Activated naive CD4-positive, alpha-beta T cell treated with anti-CD3 and anti-CD28 coated beads, Interleukin-2, amount 50 U/mL, for 24 hours (primary cell): ENCODE results near the gene CCDC102A.

Experiments used
- H3K27ac Mint-ChIP-seq: one replicate; pipeline ENCODE4 v1.8.0; 2021; ENCODE audit warnings: mild to moderate bottlenecking, mixed read lengths
- H3K27me3 Mint-ChIP-seq: one replicate; pipeline ENCODE4 v1.8.0; 2021; ENCODE audit warnings: mixed read lengths
- H3K36me3 Mint-ChIP-seq: one replicate; pipeline ENCODE4 v1.8.0; 2021; ENCODE audit warnings: mixed read lengths
- H3K4me1 Mint-ChIP-seq: one replicate; pipeline ENCODE4 v1.8.0; 2021; ENCODE audit warnings: mixed read lengths
- H3K4me3 Mint-ChIP-seq: one replicate; pipeline ENCODE4 v1.8.0; 2021; ENCODE audit warnings: mild to moderate bottlenecking, mixed read lengths
- H3K9me3 Mint-ChIP-seq: one replicate; pipeline ENCODE4 v1.8.0; 2021; ENCODE audit warnings: mixed read lengths

Gene CCDC102A

GRCh38 chr16:57533431-57534336 lies 2.7 kb downstream of the CCDC102A start:
- Mint-ChIP-seq H3K4me3 (peak overlapping the region; percentile 27), H3K9me3 (no peaks in the 10 kb centered on the region), H3K27me3 (no peaks in the 10 kb centered on the region), H3K27ac (peak overlapping the region; percentile 20), H3K4me1 (peaks cover 80% of the 10 kb centered on the region), H3K36me3 (no peaks in the 10 kb centered on the region)

- H3K4me1 Mint-ChIP-seq = peaks cover 69% of the 10 kb centered on the region
- no peaks in the 10 kb centered on the region for H3K9me3 Mint-ChIP-seq
- no peak overlapping the region for H3K4me3 Mint-ChIP-seq
- H3K36me3 Mint-ChIP-seq = no peaks in the 10 kb centered on the region
- H3K27me3 Mint-ChIP-seq = no peaks in the 10 kb centered on the region
- H3K27ac Mint-ChIP-seq = peak overlapping the region; percentile 86
Measured at GRCh38 chr16:57532266-57532625, 4.1 kb downstream of the CCDC102A start.

- H3K36me3 Mint-ChIP-seq = no peaks in the 10 kb centered on the region
- peak overlapping the region; percentile 76 for H3K4me3 Mint-ChIP-seq
- no peaks in the 10 kb centered on the region for H3K9me3 Mint-ChIP-seq
- no peaks in the 10 kb centered on the region for H3K27me3 Mint-ChIP-seq
- peaks cover 64% of the 10 kb centered on the region for H3K4me1 Mint-ChIP-seq
- H3K27ac Mint-ChIP-seq = peak overlapping the region; percentile 86
Measured at GRCh38 chr16:57531635-57532265, 4.6 kb downstream of the CCDC102A start.

- no peaks in the 10 kb centered on the region for H3K36me3 Mint-ChIP-seq
- no peaks in the 10 kb centered on the region for H3K9me3 Mint-ChIP-seq
- peak overlapping the region; percentile 86 for H3K27ac Mint-ChIP-seq
- H3K4me1 Mint-ChIP-seq = peaks cover 64% of the 10 kb centered on the region
- H3K27me3 Mint-ChIP-seq = no peaks in the 10 kb centered on the region
- peak overlapping the region; percentile 76 for H3K4me3 Mint-ChIP-seq
Measured at GRCh38 chr16:57531253-57531575, 5.2 kb downstream of the CCDC102A start.

- peak overlapping the region; percentile 76 for H3K4me3 Mint-ChIP-seq
- H3K4me1 Mint-ChIP-seq = peaks cover 63% of the 10 kb centered on the region
- peak overlapping the region; percentile 86 for H3K27ac Mint-ChIP-seq
- no peaks in the 10 kb centered on the region for H3K27me3 Mint-ChIP-seq
- no peaks in the 10 kb centered on the region for H3K36me3 Mint-ChIP-seq
- no peaks in the 10 kb centered on the region for H3K9me3 Mint-ChIP-seq
Measured at GRCh38 chr16:57530522-57531252, 5.7 kb downstream of the CCDC102A start.

GRCh38 chr16:57530104-57530521 lies 6.3 kb downstream of the CCDC102A start:
- H3K36me3 Mint-ChIP-seq = no peaks in the 10 kb centered on the region
- H3K27ac Mint-ChIP-seq = peak overlapping the region; percentile 86
- H3K27me3 Mint-ChIP-seq = no peaks in the 10 kb centered on the region
- H3K4me1 Mint-ChIP-seq = peaks cover 58% of the 10 kb centered on the region
- H3K4me3 Mint-ChIP-seq = peak overlapping the region; percentile 76
- no peaks in the 10 kb centered on the region for H3K9me3 Mint-ChIP-seq

- Mint-ChIP-seq H3K4me1 (peaks cover 52% of the 10 kb centered on the region), H3K27ac (peak overlapping the region; percentile 86), H3K27me3 (no peaks in the 10 kb centered on the region), H3K36me3 (no peaks in the 10 kb centered on the region), H3K4me3 (peak overlapping the region; percentile 76), H3K9me3 (no peaks in the 10 kb centered on the region)
Measured at GRCh38 chr16:57529391-57530103, 6.8 kb downstream of the CCDC102A start.

- Mint-ChIP-seq H3K4me3 (no peak overlapping the region), H3K4me1 (peaks cover 44% of the 10 kb centered on the region), H3K27ac (no peak overlapping the region), H3K9me3 (no peaks in the 10 kb centered on the region), H3K36me3 (no peaks in the 10 kb centered on the region), H3K27me3 (no peaks in the 10 kb centered on the region)
Measured at GRCh38 chr16:57528499-57529390, 7.6 kb downstream of the CCDC102A start.

- Mint-ChIP-seq H3K4me3 (no peak overlapping the region), H3K27ac (no peak overlapping the region), H3K36me3 (no peaks in the 10 kb centered on the region), H3K4me1 (peaks cover 35% of the 10 kb centered on the region), H3K9me3 (no peaks in the 10 kb centered on the region), H3K27me3 (no peaks in the 10 kb centered on the region)
Measured at GRCh38 chr16:57527610-57528360, 8.6 kb downstream of the CCDC102A start.

GRCh38 chr16:57527027-57527426 lies 9.3 kb downstream of the CCDC102A start:
- no peak overlapping the region for H3K27ac Mint-ChIP-seq
- no peaks in the 10 kb centered on the region for H3K36me3 Mint-ChIP-seq
- no peaks in the 10 kb centered on the region for H3K9me3 Mint-ChIP-seq
- H3K4me1 Mint-ChIP-seq = peaks cover 29% of the 10 kb centered on the region
- no peak overlapping the region for H3K4me3 Mint-ChIP-seq
- H3K27me3 Mint-ChIP-seq = no peaks in the 10 kb centered on the region

- Mint-ChIP-seq H3K27me3 (no peaks in the 10 kb centered on the region), H3K36me3 (no peaks in the 10 kb centered on the region), H3K4me3 (no peak overlapping the region), H3K4me1 (peaks cover 24% of the 10 kb centered on the region), H3K27ac (no peak overlapping the region), H3K9me3 (no peaks in the 10 kb centered on the region)
Measured at GRCh38 chr16:57526498-57526897, 9.9 kb downstream of the CCDC102A start.

GRCh38 chr16:57525761-57526160 lies 10.6 kb downstream of the CCDC102A start:
- Mint-ChIP-seq H3K27ac (no peak overlapping the region), H3K4me3 (no peak overlapping the region), H3K9me3 (no peaks in the 10 kb centered on the region), H3K36me3 (no peaks in the 10 kb centered on the region), H3K27me3 (no peaks in the 10 kb centered on the region), H3K4me1 (peaks cover 16% of the 10 kb centered on the region)

- H3K36me3 Mint-ChIP-seq = peaks cover 1% of the 10 kb centered on the region
- no peaks in the 10 kb centered on the region for H3K9me3 Mint-ChIP-seq
- H3K27ac Mint-ChIP-seq = peak overlapping the region; percentile 68
- peaks cover 6% of the 10 kb centered on the region for H3K4me1 Mint-ChIP-seq
- no peak overlapping the region for H3K4me3 Mint-ChIP-seq
- H3K27me3 Mint-ChIP-seq = no peaks in the 10 kb centered on the region
Measured at GRCh38 chr16:57522960-57523359, 13.4 kb downstream of the CCDC102A start.

- H3K27me3 Mint-ChIP-seq = no peaks in the 10 kb centered on the region
- peaks cover 1% of the 10 kb centered on the region for H3K36me3 Mint-ChIP-seq
- peaks cover 6% of the 10 kb centered on the region for H3K4me1 Mint-ChIP-seq
- H3K4me3 Mint-ChIP-seq = no peak overlapping the region
- H3K9me3 Mint-ChIP-seq = no peaks in the 10 kb centered on the region
- H3K27ac Mint-ChIP-seq = no peak overlapping the region
Measured at GRCh38 chr16:57519796-57520360, 16.5 kb downstream of the CCDC102A start.
